Left lung (tissue), 10 donors: ENCODE results near the gene ESRRA. TPM values are rescaled to one million over a fixed set of nuclear protein-coding genes. Genes with fewer than 3 reads are reported as not detected.

Source experiments
- ATAC-seq: fragments of 200-7000 bp; cut with Tn5 transposase; one replicate; pipeline ENCODE4 v1.9.1; 2020; ENCODE audit warnings: moderate library complexity
- DNase-seq, 4 donors: peaks; one replicate each; pipeline ENCODE4 v3.0.0-alpha.2; 2013 to 2020
- H3K27ac ChIP-seq, 2 donors: fragments of 200-600 bp; sonication (generic) in 1 of 2; one replicate each; pipeline versions ENCODE4 v1.5.0 to v1.8.0; 2020 to 2021
- H3K27me3 ChIP-seq, 2 donors: fragments of 200-600 bp; sonication (generic) in 1 of 2; one replicate each; pipeline versions ENCODE4 v1.5.0 to v1.8.0; 2020 to 2021
- H3K36me3 ChIP-seq, 2 donors: fragments of 200-600 bp; sonication (generic) in 1 of 2; one replicate each; pipeline versions ENCODE4 v1.5.0 to v1.8.0; 2020 to 2021
- H3K4me1 ChIP-seq, 2 donors: fragments of 200-600 bp; one replicate each; pipeline ENCODE4 v1.8.0; 2021
- H3K4me3 ChIP-seq, 2 donors: fragments of 200-600 bp; sonication (generic) in 1 of 2; one replicate each; pipeline versions ENCODE4 v1.5.0 to v1.8.0; 2020 to 2021; ENCODE audit warnings: mild to moderate bottlenecking in 1 of 2
- H3K9me3 ChIP-seq, 2 donors: fragments of 200-600 bp; sonication (generic) in 1 of 2; one replicate each; pipeline versions ENCODE4 v1.5.0 to v1.8.0; 2020 to 2021
- CTCF ChIP-seq, 2 donors: fragments of 200-600 bp; sonication (generic) in 1 of 2; IDR thresholded peaks; one replicate each; pipeline versions ENCODE4 v1.5.0 to v1.8.0; 2021; ENCODE audit warnings: antibody characterized with exemption in 2 of 2
- intact Hi-C, 2 donors: fragments of 100-400 bp; cut with DNase I; formaldehyde crosslinking; loops; one replicate each; pipeline versions ENCODE4 v1.11.2 to v1.14.2; 2022
- polyA plus RNA-seq, 6 donors: library from polyadenylated mRNA; unstranded; fragments of 120-200 nt; gene quantifications; one replicate each; pipeline ENCODE4 v1.2.1, GENCODE V29; 2013; ENCODE audit not compliant: insufficient read length in 6 of 6
- total RNA-seq, 2 donors: library from RNA; stranded (reverse); fragmentation: NEBNext Ultra II Directional; extraction: Animal tissue kit (Norgen Biotek cat#: 25700); gene quantifications; one replicate each; pipeline ENCODE4 v1.2.1, GENCODE V29; 2021
- donor health status: DM: no; HTN: yes; CAD: no.
- donor health status: DM: no; HTN: no; CAD: no.

Gene ESRRA
- total and polyA plus RNA-seq, 8 donors: 10.2 to 60.1 (median 13.8) TPM

GRCh38 chr11:64266339-64266738, 39.0 kb upstream of the ESRRA start:
- no peak overlapping the region for H3K27ac ChIP-seq
- H3K4me1 ChIP-seq: peaks cover 9 to 25% of the 10 kb centered on the region in 2 donors
- no peak for TF ChIP-seq CTCF (IDR thresholded peaks at IDR 0.05)
- intact Hi-C loops: no loop called here
- DNase-seq: peak in 1 of 4 donors; percentile 73
- H3K4me3 ChIP-seq: no peak overlapping the region
- H3K36me3 ChIP-seq: peaks cover 0 to 61% of the 10 kb centered on the region in 2 donors
- no peak for ATAC-seq
- no peaks in the 10 kb centered on the region for H3K9me3 ChIP-seq
- H3K27me3 ChIP-seq: no peaks in the 10 kb centered on the region

- TF ChIP-seq CTCF (IDR thresholded peaks at IDR 0.05): no peak
- DNase-seq (peak in 1 of 4 donors; percentile 85), ATAC-seq (no peak)
- H3K4me1 ChIP-seq: peaks cover 13 to 35% of the 10 kb centered on the region in 2 donors
- intact Hi-C loops: no loop called here
- H3K4me3 ChIP-seq: no peak overlapping the region
- peaks cover 0 to 50% of the 10 kb centered on the region in 2 donors for H3K36me3 ChIP-seq
- peak overlapping the region; percentile 97 to 100 for H3K27ac ChIP-seq
- H3K9me3 ChIP-seq: no peaks in the 10 kb centered on the region
- H3K27me3 ChIP-seq: no peaks in the 10 kb centered on the region
Measured at GRCh38 chr11:64267207-64267945, 37.9 kb upstream of the ESRRA start.

- DNase-seq: peak in 3 of 4 donors; percentile 61 to 82 (median 66)
- intact Hi-C loops: no loop called here
- peaks cover 13 to 44% of the 10 kb centered on the region in 2 donors for H3K4me1 ChIP-seq
- no peaks in the 10 kb centered on the region for H3K27me3 ChIP-seq
- peaks cover 0 to 42% of the 10 kb centered on the region in 2 donors for H3K36me3 ChIP-seq
- no peak for ATAC-seq
- no peak for TF ChIP-seq CTCF (IDR thresholded peaks at IDR 0.05)
- H3K9me3 ChIP-seq: no peaks in the 10 kb centered on the region
- peak overlapping the region; percentile 71 to 81 for H3K4me3 ChIP-seq
- H3K27ac ChIP-seq: peak overlapping the region; percentile 97 to 100
Measured at GRCh38 chr11:64268025-64268892, 37.1 kb upstream of the ESRRA start.

GRCh38 chr11:64268893-64269539, 36.3 kb upstream of the ESRRA start:
- Histone ChIP-seq H3K36me3 (peaks cover 0 to 34% of the 10 kb centered on the region in 2 donors), H3K27me3 (no peaks in the 10 kb centered on the region), H3K9me3 (no peaks in the 10 kb centered on the region), H3K27ac (peak overlapping the region; percentile 97 to 100), H3K4me3 (peak overlapping the region; percentile 71 to 81), H3K4me1 (peaks cover 13 to 44% of the 10 kb centered on the region in 2 donors)
- intact Hi-C loops: no loop called here
- peak; percentile 14 for ATAC-seq
- peak in 3 of 4 donors; percentile 30 to 90 (median 79) for DNase-seq
- TF ChIP-seq CTCF (IDR thresholded peaks at IDR 0.05): no peak
